ENCODE measurements around the gene IFRD2.

DNA sequence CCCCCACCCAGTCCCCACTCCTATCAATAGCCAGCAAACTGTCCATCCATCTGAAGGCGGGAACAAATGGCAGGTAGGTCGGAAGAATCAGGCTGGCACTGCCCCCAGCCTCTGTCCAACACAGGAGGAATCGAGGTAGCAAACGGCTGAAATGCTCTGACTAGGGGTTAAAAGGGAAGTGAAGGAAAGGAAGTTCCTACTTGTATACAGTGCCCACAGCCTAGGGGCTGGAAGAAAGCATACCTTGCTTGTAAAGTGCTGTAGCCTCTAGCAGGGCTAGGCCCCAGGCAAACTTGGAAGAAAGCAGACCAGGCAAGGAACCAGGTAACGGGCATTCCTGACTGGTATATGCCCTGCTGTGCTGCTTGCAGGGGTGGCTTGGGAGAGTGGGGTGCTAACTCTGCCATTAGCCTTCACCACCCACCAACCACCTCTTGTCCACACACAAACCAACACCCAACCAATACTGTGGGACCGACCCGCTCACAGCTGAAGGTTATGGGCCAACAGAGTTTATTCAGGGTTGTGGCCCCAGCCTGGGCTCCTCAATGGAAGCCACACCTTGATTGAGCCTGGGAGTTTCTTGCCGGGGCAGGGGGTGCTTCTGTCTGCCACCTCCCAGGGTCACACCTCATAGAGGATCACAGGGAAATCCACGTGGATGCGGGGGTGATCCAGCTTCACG, 33.4 kb upstream of the IFRD2 start:
- TF ChIP-seq CTCF (IDR thresholded peaks at IDR 0.05) (no peak), SIN3A (IDR thresholded peaks at IDR 0.05; ENCODE audit: borderline replicate concordance, insufficient read depth, low read depth, low read length) (no peak), REST (IDR thresholded peaks at IDR 0.05; ENCODE audit: insufficient read depth in 1 of 2, low read depth in 2 of 2, low read length in 1 of 2) (no peak)

Data from Panc1 (cell line).